HG02759 (cell line): ENCODE data around the gene SNTG2.

Experiments
- ATAC-seq: cut with Tn5 transposase; IDR thresholded peaks from one replicate; pipeline ENCODE4 v1.9.1; 2021; ENCODE audit warnings: mild to moderate bottlenecking, moderate library complexity; ENCODE audit not compliant: unreplicated experiment

The SNTG2 gene

DNA sequence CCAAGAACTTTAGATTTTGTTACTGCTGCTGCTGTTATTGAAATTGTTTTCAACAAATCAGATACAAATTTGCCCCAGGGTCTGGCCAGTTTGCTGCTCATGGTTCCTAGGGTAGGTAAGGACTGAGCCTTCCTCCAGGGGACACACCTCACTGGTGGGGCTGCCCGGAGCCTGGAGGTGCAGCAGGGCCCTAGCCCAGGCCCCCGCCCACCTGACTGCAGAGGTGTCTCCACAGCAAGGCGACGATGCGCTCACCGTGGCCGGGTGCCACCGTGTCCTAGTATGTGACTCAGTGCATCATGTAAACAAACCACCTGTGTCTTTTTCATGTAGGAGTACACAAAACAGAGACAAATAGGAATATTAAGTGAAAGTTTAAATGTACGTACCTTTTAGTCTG lies 309.1 kb downstream of the SNTG2 start:
- ATAC-seq, result no peak

DNA sequence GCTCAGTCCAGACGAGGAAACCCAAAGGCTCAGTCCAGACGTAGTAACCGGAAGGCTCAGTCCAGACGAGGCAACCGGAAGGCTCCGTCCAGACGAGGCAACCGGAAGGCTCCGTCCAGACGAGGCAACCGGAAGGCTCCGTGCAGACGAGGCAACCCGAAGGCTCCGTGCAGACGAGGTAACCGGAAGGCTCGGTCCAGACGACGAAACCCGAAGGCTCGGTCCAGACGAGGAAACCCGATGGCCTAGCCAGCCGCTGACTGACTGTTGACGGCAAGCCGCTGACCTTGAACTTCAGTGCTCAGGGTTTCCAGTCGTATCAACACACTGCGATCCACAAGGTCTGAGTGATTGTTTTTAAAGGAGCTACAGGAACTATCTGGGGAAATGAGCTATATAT lies 312.0 kb downstream of the SNTG2 start:
- ATAC-seq, result no peak

DNA sequence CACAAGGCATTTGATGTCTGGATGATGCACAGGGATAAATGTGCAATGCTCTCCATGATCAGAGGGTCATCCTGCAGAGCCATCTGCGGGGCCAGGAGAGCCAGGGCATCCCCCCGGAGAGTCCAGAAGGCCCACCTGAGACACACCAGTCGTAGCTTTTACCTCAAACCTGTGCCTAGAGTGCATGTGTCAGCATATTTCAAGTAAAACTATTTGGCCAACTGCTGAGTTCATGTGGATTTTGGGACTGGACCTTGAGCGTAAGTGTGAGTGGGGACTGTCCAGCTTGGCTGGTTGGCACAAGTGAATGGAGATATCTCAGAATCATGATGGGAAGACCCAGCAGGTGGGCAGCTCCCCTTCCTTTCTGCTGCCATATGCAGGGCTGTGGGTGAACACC lies 314.8 kb downstream of the SNTG2 start:
- ATAC-seq, result no peak

DNA sequence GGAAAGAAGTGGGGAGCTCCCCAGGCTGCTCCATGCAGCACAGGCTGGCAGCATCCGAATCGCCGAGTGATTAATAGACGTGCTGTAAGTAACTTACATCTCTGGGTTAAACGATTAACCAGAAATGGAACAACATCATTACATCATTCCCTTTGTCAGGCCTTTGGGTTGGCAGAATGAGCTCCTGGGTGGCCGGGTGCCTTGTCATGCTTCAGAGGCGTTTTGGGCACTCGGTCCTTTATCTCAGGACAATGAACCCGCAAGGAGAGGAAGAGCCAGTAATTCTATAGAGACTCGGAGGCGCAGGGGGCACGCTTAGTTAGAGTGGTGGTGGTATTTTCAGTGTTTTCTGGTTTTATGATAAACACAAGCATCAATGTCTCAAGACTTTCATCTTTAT lies 315.7 kb downstream of the SNTG2 start:
- no peak for ATAC-seq

DNA sequence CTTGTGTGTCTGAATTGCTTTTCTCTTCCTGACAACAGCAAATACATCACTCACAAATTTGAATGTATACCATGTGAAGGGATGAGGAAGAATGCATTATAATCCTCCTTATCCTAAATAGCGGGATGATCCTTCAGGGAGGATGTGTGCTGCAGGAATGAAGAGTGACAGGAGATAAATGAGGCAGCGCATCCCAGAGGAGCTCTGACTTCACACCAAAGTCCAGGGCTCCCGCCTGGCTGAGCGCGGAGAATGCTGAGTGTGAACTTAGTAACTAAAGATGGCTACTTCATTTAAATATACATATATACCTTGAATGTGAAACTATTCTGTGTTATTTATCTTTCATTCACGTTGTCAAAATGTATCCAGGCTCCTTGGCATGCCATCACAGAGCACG lies 317.4 kb downstream of the SNTG2 start:
- no peak for ATAC-seq

DNA sequence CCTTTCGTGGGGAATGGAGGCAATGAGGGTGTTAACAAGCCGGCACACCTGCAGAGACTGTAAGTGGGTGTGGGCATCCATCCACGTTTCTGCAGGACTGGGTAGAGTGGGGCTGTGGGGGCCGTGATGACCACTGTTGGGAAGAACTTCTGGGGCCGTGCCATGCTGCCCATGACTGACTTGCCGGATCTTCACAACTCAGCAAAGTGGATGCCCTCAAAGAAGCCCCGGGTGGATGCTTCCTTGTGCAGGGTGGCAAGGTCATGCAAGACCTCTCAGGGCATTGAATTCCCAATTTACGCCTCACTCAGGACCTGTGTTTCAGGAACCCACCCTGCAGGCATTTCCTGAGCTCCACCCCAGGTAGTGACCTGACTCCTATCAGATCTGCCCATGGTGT lies 319.2 kb downstream of the SNTG2 start:
- no peak for ATAC-seq

DNA sequence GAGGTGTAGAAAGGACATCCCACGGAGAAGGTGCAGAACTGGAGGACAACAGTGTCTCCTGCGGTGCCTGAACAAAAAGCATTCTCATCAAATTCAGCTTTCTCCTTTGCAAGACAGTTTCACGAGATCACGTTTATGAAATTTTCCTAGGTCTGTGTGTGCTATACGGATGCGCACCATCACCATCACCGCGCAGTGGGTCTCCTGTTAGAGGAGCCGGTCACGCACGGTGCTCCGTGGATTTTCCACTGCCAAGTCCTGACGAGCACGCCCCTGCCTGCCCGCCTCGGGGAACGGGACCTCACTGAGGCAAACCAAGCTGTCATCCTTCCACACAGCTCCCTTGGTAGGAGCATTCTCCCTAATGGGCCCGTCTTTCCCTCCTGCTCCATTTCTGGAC lies 322.2 kb downstream of the SNTG2 start:
- ATAC-seq, result no peak

DNA sequence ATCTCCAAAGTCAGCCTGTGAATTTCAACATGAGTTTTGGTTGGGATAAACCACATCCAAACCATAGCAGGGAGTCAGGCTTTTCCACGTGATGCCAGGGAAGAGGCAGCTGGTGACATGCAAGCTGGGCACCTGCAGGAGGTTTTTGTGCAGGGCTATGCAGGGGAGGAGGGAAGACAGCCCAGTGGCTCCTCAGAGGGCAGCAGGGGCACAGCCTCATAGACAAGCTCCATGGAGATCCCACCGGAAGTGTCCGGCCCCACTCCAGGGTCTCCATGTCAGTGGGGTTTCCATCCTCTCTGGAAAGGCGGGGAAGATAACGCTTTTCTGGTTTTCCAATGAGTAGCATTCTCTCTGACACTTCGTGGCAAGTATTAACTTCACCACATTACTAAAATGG lies 327.0 kb downstream of the SNTG2 start:
- no peak for ATAC-seq

DNA sequence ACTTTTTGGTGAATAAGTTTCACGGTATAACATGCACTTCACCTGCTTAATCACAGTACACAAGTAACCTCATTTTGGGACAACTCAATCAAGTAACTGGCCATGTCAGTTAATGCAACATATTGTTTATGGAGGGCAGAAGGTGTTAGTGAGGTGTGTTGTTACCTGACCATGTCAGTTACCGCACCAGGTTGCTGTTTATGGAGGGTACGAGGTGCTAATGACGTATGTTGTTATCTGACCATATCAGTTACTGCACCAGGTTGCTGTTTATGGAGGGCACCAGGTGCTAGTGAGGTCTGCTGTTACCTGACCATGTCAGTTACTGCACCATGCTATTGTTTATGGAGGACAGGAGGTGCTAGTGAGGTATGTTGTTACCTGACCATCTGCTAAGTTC lies 327.5 kb downstream of the SNTG2 start:
- no peak for ATAC-seq

DNA sequence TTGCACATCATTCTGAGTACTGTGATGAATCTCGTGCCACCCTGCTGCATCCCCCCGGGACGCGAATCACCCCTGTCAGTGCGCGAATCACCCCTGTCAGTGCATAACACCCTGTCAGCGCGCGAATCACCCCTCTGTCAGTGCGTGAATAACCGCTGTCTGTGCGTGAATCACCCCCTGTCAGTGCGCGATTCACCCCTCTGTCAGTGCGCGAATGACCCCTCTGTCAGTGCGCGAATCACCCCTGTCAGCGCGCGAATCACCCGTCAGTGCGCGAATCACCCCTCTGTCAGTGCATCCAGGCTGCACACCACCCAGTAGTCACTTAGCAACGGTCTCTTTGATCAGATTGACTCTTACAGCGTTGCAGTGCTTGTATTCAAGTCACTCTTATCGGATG lies 328.2 kb downstream of the SNTG2 start:
- no peak for ATAC-seq

DNA sequence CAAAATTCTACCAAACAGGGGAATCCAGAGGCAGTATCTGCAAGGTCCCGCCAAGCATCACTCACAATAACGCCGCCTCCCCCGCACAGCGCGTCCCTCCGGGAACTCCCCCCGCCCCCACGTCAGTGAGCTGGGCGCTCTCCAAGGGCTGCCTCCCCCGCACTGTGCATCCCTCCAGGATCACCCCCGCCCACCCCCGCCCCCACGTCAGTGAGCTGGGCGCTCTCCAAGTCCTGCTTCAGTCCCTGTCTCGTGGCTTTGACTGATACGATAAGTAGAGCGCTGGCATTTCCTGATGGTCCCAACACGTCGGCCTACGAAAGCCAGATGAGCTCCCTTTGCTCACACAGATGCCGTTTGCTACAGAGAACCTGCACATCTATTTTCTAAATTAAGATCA lies 331.9 kb downstream of the SNTG2 start:
- ATAC-seq, result no peak

DNA sequence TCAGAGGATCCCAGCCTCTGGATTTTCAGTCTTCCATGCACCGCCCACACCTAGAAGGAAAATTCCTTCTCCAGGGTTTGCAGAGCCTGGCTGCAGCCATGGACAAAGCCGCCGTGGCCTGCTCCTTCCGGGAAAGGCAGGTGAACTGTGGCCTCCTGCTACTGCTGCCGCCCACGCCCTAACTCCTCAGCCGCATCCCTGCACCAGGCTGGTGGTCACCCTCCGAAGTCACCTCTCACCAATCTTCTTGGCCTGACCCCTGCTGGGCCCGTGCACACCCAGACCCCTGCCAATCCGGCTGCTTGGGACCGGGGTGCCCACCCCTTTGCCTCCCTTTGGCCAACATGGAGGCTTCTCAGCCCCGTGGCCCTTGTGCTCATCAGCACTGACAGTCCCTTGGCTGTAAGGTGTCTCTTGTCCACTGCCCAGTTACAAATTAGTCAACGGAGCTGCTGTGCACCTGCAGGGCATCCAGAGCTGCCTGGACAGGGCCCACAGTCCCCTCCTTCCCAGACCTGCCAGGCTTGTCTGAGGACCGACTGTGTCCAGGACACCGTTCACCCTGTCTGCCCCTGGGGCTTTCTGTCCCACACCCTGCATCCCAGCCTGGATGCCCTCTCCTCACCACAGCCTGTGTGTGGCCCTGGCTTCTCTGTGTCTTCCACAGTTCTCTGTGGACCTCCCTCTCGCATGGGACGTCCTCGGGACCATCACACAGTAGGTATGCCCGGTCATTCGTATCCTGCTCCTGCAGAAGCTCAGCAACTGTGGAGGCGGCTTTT lies 332.6 kb downstream of the SNTG2 start:
- ATAC-seq, result no peak

DNA sequence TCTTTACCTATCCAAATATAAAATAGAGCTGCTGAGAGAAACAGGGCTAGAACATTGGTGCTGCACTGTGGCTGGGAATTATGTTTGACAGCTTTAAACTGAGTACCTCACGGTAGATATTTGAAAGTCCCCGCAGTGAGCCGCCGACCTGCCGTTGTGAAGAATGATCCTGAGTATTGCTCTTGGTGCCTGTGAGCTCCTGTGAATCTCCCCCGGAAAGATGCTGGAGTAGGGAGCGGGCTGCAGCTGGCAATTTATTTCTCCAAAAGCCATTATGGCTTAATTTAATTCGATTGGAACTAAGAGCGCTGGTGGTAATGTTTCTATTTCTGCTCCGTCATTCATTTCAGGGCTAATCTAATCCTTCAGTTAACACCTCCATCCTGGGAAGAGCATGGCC lies 333.2 kb downstream of the SNTG2 start:
- ATAC-seq, result no peak

DNA sequence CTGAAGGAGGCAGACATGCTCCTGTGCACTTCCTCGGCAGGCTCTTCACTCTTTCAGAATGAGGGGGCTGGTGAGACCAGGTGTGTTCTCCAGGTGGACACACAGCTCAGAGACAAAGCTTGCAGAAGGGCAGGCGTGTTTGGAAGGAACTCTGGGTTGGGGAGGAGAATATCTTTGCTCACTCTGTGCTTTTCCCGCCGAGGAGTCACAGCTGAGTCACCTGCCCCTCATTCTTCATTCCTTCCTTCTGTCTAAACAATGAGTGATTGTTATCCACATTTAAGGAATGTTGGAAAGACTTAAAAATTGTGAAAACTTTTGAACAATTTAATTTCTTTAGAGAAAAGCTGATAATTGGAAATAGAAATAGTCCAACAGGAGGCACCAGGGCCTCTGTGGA lies 336.3 kb downstream of the SNTG2 start:
- no peak for ATAC-seq

DNA sequence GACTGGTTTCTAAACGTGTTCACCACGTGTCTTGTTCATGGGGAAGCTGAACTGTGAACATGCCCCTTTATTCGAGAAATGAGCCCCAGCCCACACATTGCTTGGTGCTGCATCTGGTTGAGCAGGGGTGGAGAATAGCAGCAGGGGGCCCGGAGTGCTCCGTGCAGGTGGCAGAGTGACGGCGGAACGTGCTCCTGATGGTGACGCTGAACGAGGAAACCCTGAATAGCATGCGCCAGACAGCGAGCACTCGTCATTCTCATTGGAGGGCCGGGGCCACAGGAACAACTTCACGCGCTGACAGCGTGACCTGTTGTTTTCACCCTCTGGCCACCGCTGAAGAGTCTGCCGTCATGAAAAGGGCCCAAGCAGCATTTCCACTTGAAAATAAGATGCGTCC lies 336.8 kb downstream of the SNTG2 start:
- ATAC-seq, result no peak

DNA sequence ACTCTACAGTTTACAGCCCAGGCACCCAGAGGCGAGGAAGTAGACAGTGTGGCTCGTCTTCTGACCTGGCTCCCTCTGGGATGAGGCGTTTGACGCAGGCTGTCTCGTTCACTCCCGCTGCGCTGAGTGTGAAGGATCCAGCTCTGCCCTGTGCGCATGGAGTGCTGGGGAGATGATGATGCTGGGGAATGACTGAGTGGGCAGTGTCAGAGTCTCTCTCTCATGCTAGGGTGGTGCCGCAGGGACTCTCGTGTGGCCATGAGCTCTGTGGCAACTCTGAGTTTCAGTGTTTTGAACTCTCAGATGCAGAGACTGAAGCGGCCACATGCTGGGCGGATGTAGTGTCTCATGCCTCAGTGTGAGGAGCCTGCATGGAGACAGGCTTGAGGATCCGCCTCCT lies 344.3 kb downstream of the SNTG2 start:
- no peak for ATAC-seq

DNA sequence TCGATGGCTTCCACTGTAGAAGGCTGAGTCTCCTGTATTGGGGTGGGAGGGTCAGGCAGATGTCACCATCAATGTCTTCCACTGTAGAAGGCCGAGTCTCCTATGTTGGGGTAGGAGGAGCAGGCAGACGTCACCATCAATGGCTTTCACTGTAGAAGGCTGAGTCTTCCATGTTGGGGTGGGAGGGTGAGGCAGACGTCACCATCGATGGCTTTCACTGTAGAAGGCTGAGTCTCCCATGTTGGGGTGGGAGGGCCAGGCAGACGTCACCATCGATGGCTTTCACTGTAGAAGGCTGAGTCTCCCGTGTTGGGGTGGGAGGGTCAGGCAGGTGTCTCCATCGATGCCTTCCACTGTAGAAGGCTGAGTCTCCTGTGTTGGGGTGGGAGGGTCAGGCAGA lies 345.1 kb downstream of the SNTG2 start:
- no peak for ATAC-seq

DNA sequence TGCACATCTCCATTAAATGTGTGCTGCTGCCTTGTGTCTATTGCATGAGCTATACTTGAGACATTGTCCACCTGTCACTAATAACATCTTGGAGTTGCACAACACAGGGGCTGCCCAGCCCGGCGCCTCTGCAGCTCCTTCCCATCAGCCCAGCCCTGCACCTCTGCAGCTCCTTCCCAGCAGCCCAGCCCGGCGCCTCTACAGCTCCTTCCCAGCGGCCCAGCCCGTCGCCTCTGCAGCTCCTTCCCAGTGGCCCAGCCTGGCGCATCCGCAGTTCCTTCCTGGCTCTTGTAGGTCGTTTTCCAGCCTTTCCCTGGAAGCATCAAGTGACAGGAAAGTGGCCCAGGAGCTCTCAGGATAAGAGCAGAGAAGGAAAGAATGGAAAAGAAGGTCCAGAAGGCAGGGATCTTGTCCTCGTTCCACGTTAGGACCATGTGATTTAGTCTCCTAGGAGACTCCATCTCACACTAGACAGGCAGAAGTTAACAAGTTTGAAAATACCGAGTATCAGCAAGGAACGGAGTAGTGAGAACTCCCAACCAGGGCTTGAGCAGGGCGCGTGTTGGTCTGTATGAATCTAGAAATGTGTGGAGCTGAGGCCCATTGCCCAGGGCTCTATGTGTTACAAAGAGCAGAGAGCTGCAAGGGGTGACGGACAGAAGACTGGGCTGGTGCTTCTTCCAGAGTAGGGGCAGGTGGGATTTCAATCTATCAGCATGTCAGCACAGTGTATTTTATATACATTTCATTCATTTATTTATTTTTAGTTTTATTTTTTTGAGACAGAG lies 346.9 kb downstream of the SNTG2 start:
- ATAC-seq, result no peak

DNA sequence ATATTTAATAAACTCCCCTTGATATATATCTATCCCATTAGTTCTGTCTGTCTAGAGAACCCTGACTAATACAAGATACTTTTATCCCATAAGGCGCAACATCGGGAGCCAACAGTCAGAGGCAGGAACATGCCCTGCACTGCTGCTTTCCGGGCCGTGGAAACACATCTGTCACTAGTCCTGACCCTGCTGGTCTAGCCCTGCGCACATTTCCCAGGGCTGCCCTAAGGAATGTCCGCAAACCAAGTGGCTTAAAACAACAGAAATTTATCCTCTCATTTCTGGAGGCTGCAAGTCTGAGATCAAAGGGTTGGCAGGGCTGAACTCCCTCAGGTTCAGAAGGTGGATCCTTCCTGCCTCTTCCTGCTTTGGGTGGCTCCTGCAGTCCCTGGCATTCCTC lies 348.4 kb downstream of the SNTG2 start:
- ATAC-seq, result no peak

DNA sequence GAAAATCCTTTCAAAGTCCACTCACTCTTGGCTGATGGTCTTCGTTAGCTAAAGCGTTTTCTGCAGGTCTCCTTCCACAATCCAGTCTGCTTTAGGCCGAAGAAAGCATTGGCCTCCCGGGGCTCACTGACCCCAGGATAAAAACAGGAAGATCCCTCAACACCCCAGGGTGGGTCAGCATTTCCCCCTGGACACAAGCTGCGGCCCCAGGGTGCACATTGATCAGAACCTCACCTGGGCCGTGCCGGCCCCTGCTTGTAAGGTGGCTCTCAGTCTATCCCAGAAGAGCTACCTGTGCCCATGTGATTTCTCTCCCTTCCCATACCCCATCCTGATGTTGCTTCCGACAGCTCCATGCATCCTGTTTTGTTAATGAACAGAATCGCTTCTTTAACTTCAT lies 349.6 kb downstream of the SNTG2 start:
- no peak for ATAC-seq

DNA sequence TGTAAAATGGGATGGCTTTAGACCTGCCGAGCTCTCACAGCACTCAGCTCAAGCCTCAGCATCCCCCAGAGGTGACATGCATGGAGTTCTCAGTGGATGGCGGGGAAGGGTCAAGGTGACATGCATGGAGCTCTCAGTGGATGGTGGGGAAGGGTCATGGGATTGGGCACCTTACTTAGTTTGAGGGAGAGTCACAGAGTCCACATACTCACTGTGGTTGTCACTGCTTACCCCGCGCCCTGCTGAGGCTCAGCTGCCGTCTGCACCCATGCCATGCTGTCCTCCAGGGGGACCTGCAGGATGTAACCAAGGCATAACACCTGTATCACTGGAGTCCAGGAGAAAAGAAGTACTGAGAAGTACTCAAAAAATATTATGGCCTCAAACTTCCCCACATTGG lies 350.4 kb downstream of the SNTG2 start:
- no peak for ATAC-seq

DNA sequence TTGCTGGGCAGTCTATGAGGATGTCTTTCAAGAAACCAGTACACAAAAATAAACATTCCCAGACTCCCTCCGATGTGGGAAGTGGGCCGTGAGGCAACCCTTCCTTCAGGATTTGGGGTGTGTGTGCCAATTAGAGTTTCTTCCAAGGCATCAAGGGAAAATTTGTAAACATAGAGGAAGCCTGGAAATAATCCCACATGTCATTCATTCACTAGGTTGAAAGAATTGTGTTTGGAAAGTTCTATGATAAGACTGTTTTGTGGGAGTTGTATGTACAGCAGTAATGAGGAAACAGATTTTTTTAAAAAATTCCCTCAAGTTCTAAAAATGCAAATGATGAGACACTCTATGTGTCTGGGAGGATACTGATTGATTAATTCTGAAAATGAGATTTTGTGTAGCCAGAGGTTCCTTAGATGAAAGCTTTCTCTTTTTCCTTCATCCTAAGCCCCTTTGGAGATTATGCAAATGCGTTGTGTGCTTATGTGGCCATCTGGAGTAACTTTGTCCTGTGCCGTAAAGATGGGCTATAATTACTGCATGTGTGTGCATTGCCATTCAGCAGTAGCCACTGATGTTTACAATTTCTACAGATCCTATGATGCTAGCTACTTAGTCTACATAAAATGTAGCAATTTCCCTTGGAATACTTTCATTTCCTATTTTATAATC lies 354.8 kb downstream of the SNTG2 start:
- no peak for ATAC-seq
